Trophoblast cell (in vitro differentiated cells and primary cell): ENCODE measurements around the gene CENPM.

Source experiments
- DNase-seq, 2 donors: peaks; one replicate each; pipeline ENCODE4 v3.0.0-alpha.2; 2016
- H2AFZ ChIP-seq: 2 replicates; pipeline ENCODE4 v1.6.1; 2013; ENCODE audit warnings: low read length, moderate library complexity, mild to moderate bottlenecking; ENCODE audit not compliant: insufficient read depth, poor library complexity
- H2AK5ac ChIP-seq: 2 replicates; pipeline ENCODE4 v1.6.1; 2013; ENCODE audit warnings: mild to moderate bottlenecking, low read length
- H2BK120ac ChIP-seq: 2 replicates; pipeline ENCODE4 v1.6.1; 2013; ENCODE audit warnings: low read length, mild to moderate bottlenecking, moderate library complexity; ENCODE audit not compliant: insufficient read depth, poor library complexity
- H2BK12ac ChIP-seq: 2 replicates; pipeline ENCODE4 v1.6.1; 2013; ENCODE audit warnings: mild to moderate bottlenecking, low read length, moderate library complexity
- H2BK5ac ChIP-seq: 2 replicates; pipeline ENCODE4 v1.6.1; 2013; ENCODE audit warnings: low read length, low read depth, moderate library complexity, mild to moderate bottlenecking; ENCODE audit not compliant: poor library complexity
- H3K14ac ChIP-seq: 2 replicates; pipeline ENCODE4 v1.6.1; 2013; ENCODE audit warnings: mild to moderate bottlenecking, low read length
- H3K18ac ChIP-seq: 2 replicates; pipeline ENCODE4 v1.6.1; 2013; ENCODE audit warnings: mild to moderate bottlenecking, low read length
- H3K23ac ChIP-seq: 2 replicates; pipeline ENCODE4 v1.6.1; 2013; ENCODE audit warnings: low read length
- H3K27ac ChIP-seq: 2 replicates; pipeline ENCODE4 v1.5.1; 2013; ENCODE audit warnings: low read depth, mild to moderate bottlenecking, inconsistent platforms, low read length, moderate library complexity
- H3K27me3 ChIP-seq: 2 replicates; pipeline ENCODE4 v1.6.1; 2013; ENCODE audit warnings: inconsistent platforms, mild to moderate bottlenecking, low read length, moderate library complexity; ENCODE audit not compliant: insufficient read depth
- H3K36me3 ChIP-seq, 2 experiments: 1 replicate in 1 of 2; 2 replicates in 1 of 2; pipeline ENCODE4 v1.6.1; 2013; ENCODE audit warnings: low read length in 2 of 2, mild to moderate bottlenecking in 2 of 2, moderate library complexity in 1 of 2; ENCODE audit not compliant: insufficient read depth in 2 of 2, control insufficient read depth in 1 of 2
- H3K4ac ChIP-seq: 2 replicates; pipeline ENCODE4 v1.6.1; 2013; ENCODE audit warnings: low read depth, mild to moderate bottlenecking, low read length, moderate library complexity
- H3K4me1 ChIP-seq, 2 experiments: 1 replicate in 1 of 2; 2 replicates in 1 of 2; pipeline ENCODE4 v1.6.1; 2013; ENCODE audit warnings: low read length in 2 of 2, mild to moderate bottlenecking in 2 of 2, moderate library complexity in 1 of 2; ENCODE audit not compliant: insufficient read depth in 2 of 2, control insufficient read depth in 1 of 2
- H3K4me2 ChIP-seq: 2 replicates; pipeline ENCODE4 v1.6.1; 2013; ENCODE audit warnings: inconsistent platforms, mild to moderate bottlenecking, low read length, moderate library complexity
- H3K4me3 ChIP-seq: 2 replicates; pipeline ENCODE4 v1.5.1; 2013; ENCODE audit warnings: mild to moderate bottlenecking, low read depth, low read length, inconsistent platforms
- H3K79me1 ChIP-seq: one replicate; pipeline ENCODE4 v1.6.1; 2013; ENCODE audit warnings: low read length
- H3K79me2 ChIP-seq: 2 replicates; pipeline ENCODE4 v1.6.1; 2013; ENCODE audit warnings: low read length, mild to moderate bottlenecking; ENCODE audit not compliant: control insufficient read depth, insufficient read depth, poor library complexity
- H3K9ac ChIP-seq: 2 replicates; pipeline ENCODE4 v1.6.1; 2013; ENCODE audit warnings: mild to moderate bottlenecking, low read length
- H3K9me3 ChIP-seq: 2 replicates; pipeline ENCODE4 v1.6.1; 2013; ENCODE audit warnings: low read depth, mild to moderate bottlenecking, control low read depth, inconsistent platforms, low read length; ENCODE audit not compliant: insufficient read depth
- H4K12ac ChIP-seq: 2 replicates; pipeline ENCODE4 v1.6.1; 2013; ENCODE audit warnings: low read depth, mild to moderate bottlenecking, low read length, moderate library complexity
- H4K8ac ChIP-seq: 2 replicates; pipeline ENCODE4 v1.6.1; 2013; ENCODE audit warnings: low read depth, mild to moderate bottlenecking, low read length, moderate library complexity
- H4K91ac ChIP-seq: one replicate; pipeline ENCODE4 v1.6.1; 2013; ENCODE audit warnings: low read depth, mild to moderate bottlenecking, low read length, moderate library complexity
- WGBS: extraction: QIAGEN DNeasy Blood & Tissue Kit; methylation state at CpG from one replicate; pipeline ENCODE4 v1.1.7; 2013; ENCODE audit warnings: missing lambda C conversion rate; ENCODE audit not compliant: insufficient read length, insufficient coverage; ENCODE audit errors: extremely low coverage; 5-methylcytosine and 5-hydroxymethylcytosine counted together

The CENPM gene

DNA sequence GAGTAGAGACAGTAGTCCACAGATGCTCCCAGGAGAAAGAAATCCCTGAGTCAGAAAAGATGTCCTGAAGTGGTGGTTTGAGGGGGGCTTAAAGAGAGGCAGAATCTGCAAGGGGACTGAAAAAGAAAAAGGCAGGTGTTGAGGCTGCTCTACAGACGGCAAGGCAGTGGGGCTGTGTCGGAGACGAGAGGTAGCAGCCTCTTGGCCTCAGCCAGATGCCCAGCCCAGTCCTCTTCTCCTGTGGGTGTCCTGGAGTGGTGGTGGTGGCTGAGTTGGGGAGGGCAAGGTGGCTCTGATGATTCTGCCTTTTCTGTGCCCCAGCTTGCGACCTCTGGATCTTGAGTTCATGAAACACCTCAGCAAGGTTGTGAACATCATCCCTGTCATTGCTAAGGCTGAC lies 42.3 kb upstream of the CENPM start:
- H3K18ac ChIP-seq = no peak overlapping the region
- H3K27me3 ChIP-seq = no peaks in the 10 kb centered on the region
- no peak overlapping the region for H3K9ac ChIP-seq
- no CpG with 5 or more reads among the region's 4 CpGs for WGBS
- no peak overlapping the region for H4K12ac ChIP-seq
- H2BK120ac ChIP-seq = no peak overlapping the region
- no peaks in the 10 kb centered on the region for H3K36me3 ChIP-seq
- H2AFZ ChIP-seq = no peak overlapping the region
- no peak overlapping the region for H2BK5ac ChIP-seq
- no peak overlapping the region for H3K23ac ChIP-seq
- H3K4me1 ChIP-seq = no peaks in the 10 kb centered on the region
- H3K79me1 ChIP-seq = no peaks in the 10 kb centered on the region
- no peak overlapping the region for H3K4me2 ChIP-seq
- no peak overlapping the region for H3K27ac ChIP-seq
- H3K79me2 ChIP-seq = no peaks in the 10 kb centered on the region
- no peak overlapping the region for H2AK5ac ChIP-seq
- no peak for DNase-seq
- H4K91ac ChIP-seq = no peak overlapping the region
- H2BK12ac ChIP-seq = no peak overlapping the region
- no peak overlapping the region for H3K4ac ChIP-seq
- no peak overlapping the region for H4K8ac ChIP-seq
- H3K14ac ChIP-seq = no peak overlapping the region
- H3K4me3 ChIP-seq = no peak overlapping the region
- H3K9me3 ChIP-seq = no peaks in the 10 kb centered on the region

DNA sequence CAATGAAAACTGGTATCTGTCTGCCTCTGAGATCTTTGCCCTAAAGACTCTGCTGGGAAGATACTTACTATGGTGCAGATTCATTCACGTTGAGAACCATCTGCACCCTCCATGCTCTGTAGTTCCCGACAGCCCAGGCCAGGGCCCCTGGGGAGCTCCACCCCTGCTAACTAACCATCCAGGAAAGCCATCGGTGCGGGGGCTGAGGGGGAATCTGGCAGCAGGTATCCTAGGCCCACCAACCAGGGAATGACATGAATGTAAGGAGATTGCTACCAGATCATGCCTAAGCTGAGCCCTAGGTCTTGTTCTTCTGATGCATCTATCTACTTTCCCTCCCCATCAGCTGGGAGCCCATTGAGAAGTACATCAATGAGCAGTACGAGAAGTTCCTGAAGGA lies 40.3 kb upstream of the CENPM start:
- Histone ChIP-seq H3K27ac (no peak overlapping the region), H3K9ac (no peak overlapping the region), H3K4me1 (peaks cover 2 to 6% of the 10 kb centered on the region in 2 experiments), H2BK5ac (no peak overlapping the region), H4K8ac (no peak overlapping the region), H2BK12ac (no peak overlapping the region), H3K36me3 (no peaks in the 10 kb centered on the region), H3K79me1 (no peaks in the 10 kb centered on the region), H3K9me3 (no peaks in the 10 kb centered on the region), H2BK120ac (no peak overlapping the region), H3K27me3 (no peaks in the 10 kb centered on the region), H4K91ac (no peak overlapping the region), H3K23ac (no peak overlapping the region), H4K12ac (no peak overlapping the region), H3K4me2 (no peak overlapping the region), H3K14ac (no peak overlapping the region), H2AFZ (no peak overlapping the region), H3K4ac (no peak overlapping the region), H3K18ac (no peak overlapping the region), H3K79me2 (no peaks in the 10 kb centered on the region), H3K4me3 (no peak overlapping the region), H2AK5ac (no peak overlapping the region)
- no CpG with 5 or more reads among the region's 5 CpGs for WGBS
- DNase-seq = no peak

DNA sequence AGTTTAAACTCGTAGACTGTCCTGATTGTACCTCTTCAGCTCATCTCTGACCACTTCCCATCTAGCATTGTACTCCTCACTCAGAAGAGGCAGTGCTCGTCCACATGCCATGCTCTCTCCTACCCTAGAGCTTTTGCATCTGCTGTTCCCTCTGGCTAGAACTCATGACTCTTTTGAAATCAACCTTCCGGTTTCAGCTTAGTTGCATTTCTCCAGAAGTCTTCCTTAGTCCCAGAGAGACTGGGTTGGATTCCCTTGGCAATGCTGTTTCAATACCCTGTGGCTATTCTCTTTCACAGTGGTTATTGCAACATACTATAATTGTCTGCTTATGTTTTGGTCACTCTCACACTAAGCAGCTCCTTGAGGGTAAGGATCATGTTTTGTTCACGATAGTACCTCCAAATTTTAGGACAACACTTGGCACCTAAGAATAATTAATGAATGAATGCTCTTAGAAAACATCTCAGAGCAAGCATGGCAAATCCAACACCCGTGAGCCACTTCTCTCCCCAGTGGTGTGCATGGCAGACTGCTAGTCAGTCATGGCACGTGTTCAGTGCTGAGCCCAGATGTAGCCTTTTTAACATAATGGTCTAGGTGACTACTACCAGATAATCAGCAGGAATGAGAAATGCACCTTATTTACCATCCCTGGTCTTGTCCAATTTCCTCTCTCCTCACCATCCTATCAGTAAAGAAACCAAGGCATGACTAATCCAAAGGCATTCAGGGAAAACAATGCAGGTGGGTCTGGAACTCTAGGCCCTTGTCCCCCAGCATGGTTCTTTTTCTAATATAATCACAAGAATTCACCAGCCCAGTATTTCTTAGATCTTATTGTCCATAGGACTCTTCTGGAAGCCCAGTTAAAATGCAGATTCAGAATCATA lies 36.8 kb upstream of the CENPM start:
- no peak overlapping the region for H3K23ac ChIP-seq
- H3K79me1 ChIP-seq = no peaks in the 10 kb centered on the region
- WGBS = no CpG with 5 or more reads among the region's 6 CpGs
- no peak overlapping the region for H2AFZ ChIP-seq
- no peak overlapping the region for H3K4ac ChIP-seq
- no peak overlapping the region for H3K4me3 ChIP-seq
- H4K8ac ChIP-seq = no peak overlapping the region
- H3K27ac ChIP-seq = peak overlapping the region; percentile 0
- no peak overlapping the region for H3K18ac ChIP-seq
- no peak overlapping the region for H2BK5ac ChIP-seq
- no peak overlapping the region for H4K12ac ChIP-seq
- no peaks in the 10 kb centered on the region for H3K79me2 ChIP-seq
- H3K14ac ChIP-seq = no peak overlapping the region
- no peaks in the 10 kb centered on the region for H3K27me3 ChIP-seq
- H4K91ac ChIP-seq = no peak overlapping the region
- H3K4me1 ChIP-seq = peaks cover 2 to 6% of the 10 kb centered on the region in 2 experiments
- no peaks in the 10 kb centered on the region for H3K9me3 ChIP-seq
- no peak overlapping the region for H3K4me2 ChIP-seq
- no peak overlapping the region for H2BK120ac ChIP-seq
- no peaks in the 10 kb centered on the region for H3K36me3 ChIP-seq
- H3K9ac ChIP-seq = no peak overlapping the region
- peak; percentile 76 to 96 for DNase-seq
- H2AK5ac ChIP-seq = no peak overlapping the region
- no peak overlapping the region for H2BK12ac ChIP-seq

DNA sequence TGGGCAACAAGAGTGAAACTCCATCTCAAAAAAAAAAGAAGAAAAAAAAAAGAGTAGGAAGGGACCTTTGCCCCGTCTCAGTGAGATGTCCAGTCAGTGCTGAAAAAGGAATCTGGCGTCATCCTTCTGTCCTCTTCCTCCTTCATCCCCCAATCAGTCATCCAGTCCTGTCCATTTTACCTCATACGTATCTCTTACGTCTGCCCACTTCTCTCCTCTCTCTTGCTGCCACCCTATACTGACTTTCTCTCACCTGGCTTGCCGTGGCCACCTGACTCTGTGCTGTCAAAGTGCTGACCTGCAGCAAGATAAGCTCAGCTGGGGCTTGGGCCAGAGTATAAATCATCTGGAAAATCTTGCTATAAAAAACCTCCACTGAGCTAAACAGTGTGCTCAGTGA lies 35.9 kb upstream of the CENPM start:
- Histone ChIP-seq H2BK120ac (no peak overlapping the region), H2AFZ (no peak overlapping the region)
- DNase-seq = no peak

More for the DNA sequence above, 35.9 kb upstream of the CENPM start:
- Histone ChIP-seq H3K79me2 (no peaks in the 10 kb centered on the region), H3K9me3 (no peaks in the 10 kb centered on the region), H4K91ac (no peak overlapping the region), H3K27me3 (peaks cover 4% of the 10 kb centered on the region), H3K4me2 (no peak overlapping the region), H3K4me1 (peaks cover 2 to 6% of the 10 kb centered on the region in 2 experiments), H4K8ac (no peak overlapping the region), H3K14ac (no peak overlapping the region), H3K4me3 (no peak overlapping the region), H3K23ac (no peak overlapping the region), H3K36me3 (no peaks in the 10 kb centered on the region), H3K27ac (no peak overlapping the region), H3K18ac (no peak overlapping the region), H2BK5ac (no peak overlapping the region), H3K79me1 (no peaks in the 10 kb centered on the region), H3K4ac (no peak overlapping the region), H2BK12ac (no peak overlapping the region), H4K12ac (no peak overlapping the region), H3K9ac (no peak overlapping the region), H2AK5ac (no peak overlapping the region)
- no CpG with 5 or more reads among the region's 5 CpGs for WGBS
